ENCODE results near the gene SLC25A26.
A peak's percentile ranks its signal among the peaks of the same experiment; 100 is the strongest.

SLC25A26 gene

GRCh38 chr3:66335671-66336070 lies 114.9 kb downstream of the SLC25A26 start:
- no peak for DNase-seq

GRCh38 chr3:66336333-66336766 lies 115.5 kb downstream of the SLC25A26 start:
- peak; percentile 74 for DNase-seq

- peak; percentile 51 for DNase-seq
Observed at GRCh38 chr3:66338927-66339326, 118.1 kb downstream of the SLC25A26 start.

- peak; percentile 41 for DNase-seq
Observed at GRCh38 chr3:66342717-66343356, 122.0 kb downstream of the SLC25A26 start.

- no peak for DNase-seq
Observed at GRCh38 chr3:66344391-66344811, 123.6 kb downstream of the SLC25A26 start.

GRCh38 chr3:66344848-66345578 lies 124.2 kb downstream of the SLC25A26 start:
- peak; percentile 44 for DNase-seq

GRCh38 chr3:66348704-66349103 lies 127.9 kb downstream of the SLC25A26 start:
- no peak for DNase-seq

GRCh38 chr3:66350601-66351000 lies 129.8 kb downstream of the SLC25A26 start:
- peak; percentile 71 for DNase-seq

GRCh38 chr3:66353039-66353438 lies 132.2 kb downstream of the SLC25A26 start:
- no peak for DNase-seq

- peak; percentile 72 for DNase-seq
Observed at GRCh38 chr3:66353530-66353929, 132.7 kb downstream of the SLC25A26 start.

GRCh38 chr3:66354001-66354400 lies 133.2 kb downstream of the SLC25A26 start:
- no peak for DNase-seq

- DNase-seq: no peak
Observed at GRCh38 chr3:66355394-66355793, 134.6 kb downstream of the SLC25A26 start.

- no peak for DNase-seq
Observed at GRCh38 chr3:66355997-66356396, 135.2 kb downstream of the SLC25A26 start.

GRCh38 chr3:66361356-66361755 lies 140.6 kb downstream of the SLC25A26 start:
- DNase-seq: no peak

- peak; percentile 83 for DNase-seq
Observed at GRCh38 chr3:66362541-66362941, 141.7 kb downstream of the SLC25A26 start.

- peak; percentile 6 for DNase-seq
Observed at GRCh38 chr3:66363148-66363547, 142.3 kb downstream of the SLC25A26 start.

- no peak for DNase-seq
Observed at GRCh38 chr3:66365080-66365479, 144.3 kb downstream of the SLC25A26 start.

- DNase-seq: no peak
Observed at GRCh38 chr3:66366747-66367146, 145.9 kb downstream of the SLC25A26 start.

GRCh38 chr3:66367979-66368378 lies 147.2 kb downstream of the SLC25A26 start:
- DNase-seq: no peak

GRCh38 chr3:66370179-66370578 lies 149.4 kb downstream of the SLC25A26 start:
- DNase-seq: no peak

- no peak for DNase-seq
Observed at GRCh38 chr3:66371432-66371831, 150.6 kb downstream of the SLC25A26 start.

GRCh38 chr3:66372681-66373350 lies 152.0 kb downstream of the SLC25A26 start:
- DNase-seq: peak; percentile 22

- DNase-seq: peak; percentile 58
Observed at GRCh38 chr3:66376568-66376967, 155.8 kb downstream of the SLC25A26 start.

- DNase-seq: no peak
Observed at GRCh38 chr3:66377800-66378199, 157.0 kb downstream of the SLC25A26 start.
